Measurements from ENCODE around the gene CDK16. TPM values are rescaled to one million over a fixed set of nuclear protein-coding genes. Genes with fewer than 3 reads are reported as not detected.

Gene CDK16
- total RNA-seq, 1 experiment from 2014 or later = 168 TPM

DNA sequence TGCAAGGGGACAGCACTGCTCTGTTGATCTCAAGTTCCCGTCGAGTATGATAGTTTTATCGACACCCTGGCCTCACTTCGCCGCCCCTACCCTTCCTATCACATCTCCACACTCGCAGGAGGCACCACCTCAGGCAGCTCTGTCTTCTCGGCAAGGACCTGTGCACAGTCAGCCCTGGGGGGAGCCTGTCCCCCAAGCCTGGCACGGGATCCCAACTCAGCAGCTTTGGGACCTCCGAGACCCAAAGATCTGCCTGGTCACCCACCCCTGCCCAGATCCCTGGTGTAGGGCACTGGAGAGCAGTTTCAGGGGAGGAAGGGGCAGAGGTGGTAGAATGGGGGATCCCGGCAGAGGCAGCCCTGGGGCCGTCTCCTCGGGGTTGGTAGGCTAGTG lies 42.9 kb upstream of the CDK16 start:
- DNase-seq (ENCODE audit: low spot score) = no peak
- Histone ChIP-seq H3K27ac (ENCODE audit: low read depth, low read length, poor library complexity, severe bottlenecking) (no peak overlapping the region), H3K9me3 (ENCODE audit: low read depth, low read length, poor library complexity, severe bottlenecking) (no peaks in the 10 kb centered on the region), H3K27me3 (replicated peaks; ENCODE audit: insufficient read depth, low read depth, low read length, poor library complexity) (no peaks in the 10 kb centered on the region), H3K4me3 (ENCODE audit: low read depth, low read length, poor library complexity, severe bottlenecking) (no peak overlapping the region), H3K36me3 (ENCODE audit: insufficient read depth, low read length, poor library complexity, severe bottlenecking) (peaks cover 42% of the 10 kb centered on the region), H3K4me1 (ENCODE audit: insufficient read depth, low read length, poor library complexity, severe bottlenecking) (no peaks in the 10 kb centered on the region)
- TF ChIP-seq, protein P1, sequence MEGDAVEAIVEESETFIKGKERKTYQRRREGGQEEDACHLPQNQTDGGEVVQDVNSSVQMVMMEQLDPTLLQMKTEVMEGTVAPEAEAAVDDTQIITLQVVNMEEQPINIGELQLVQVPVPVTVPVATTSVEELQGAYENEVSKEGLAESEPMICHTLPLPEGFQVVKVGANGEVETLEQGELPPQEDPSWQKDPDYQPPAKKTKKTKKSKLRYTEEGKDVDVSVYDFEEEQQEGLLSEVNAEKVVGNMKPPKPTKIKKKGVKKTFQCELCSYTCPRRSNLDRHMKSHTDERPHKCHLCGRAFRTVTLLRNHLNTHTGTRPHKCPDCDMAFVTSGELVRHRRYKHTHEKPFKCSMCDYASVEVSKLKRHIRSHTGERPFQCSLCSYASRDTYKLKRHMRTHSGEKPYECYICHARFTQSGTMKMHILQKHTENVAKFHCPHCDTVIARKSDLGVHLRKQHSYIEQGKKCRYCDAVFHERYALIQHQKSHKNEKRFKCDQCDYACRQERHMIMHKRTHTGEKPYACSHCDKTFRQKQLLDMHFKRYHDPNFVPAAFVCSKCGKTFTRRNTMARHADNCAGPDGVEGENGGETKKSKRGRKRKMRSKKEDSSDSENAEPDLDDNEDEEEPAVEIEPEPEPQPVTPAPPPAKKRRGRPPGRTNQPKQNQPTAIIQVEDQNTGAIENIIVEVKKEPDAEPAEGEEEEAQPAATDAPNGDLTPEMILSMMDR (conservative IDR thresholded peaks at IDR 0.05; ENCODE audit: low read depth, low read length) = no peak
- TF ChIP-seq EZH2 (IDR thresholded peaks at IDR 0.05; ENCODE audit: borderline replicate concordance, low read depth, low read length, poor library complexity, severe bottlenecking) = no peak
- CTCF ChIA-PET = no interaction called here
- no TSS peak for BruUV-seq (replicated peaks)
- POLR2A ChIA-PET (ENCODE audit: low non-redundant PET) = no interaction called here
- intact Hi-C loops (cut with micrococcal nuclease; ENCODE audit: unreplicated experiment) = no loop called here

DNA sequence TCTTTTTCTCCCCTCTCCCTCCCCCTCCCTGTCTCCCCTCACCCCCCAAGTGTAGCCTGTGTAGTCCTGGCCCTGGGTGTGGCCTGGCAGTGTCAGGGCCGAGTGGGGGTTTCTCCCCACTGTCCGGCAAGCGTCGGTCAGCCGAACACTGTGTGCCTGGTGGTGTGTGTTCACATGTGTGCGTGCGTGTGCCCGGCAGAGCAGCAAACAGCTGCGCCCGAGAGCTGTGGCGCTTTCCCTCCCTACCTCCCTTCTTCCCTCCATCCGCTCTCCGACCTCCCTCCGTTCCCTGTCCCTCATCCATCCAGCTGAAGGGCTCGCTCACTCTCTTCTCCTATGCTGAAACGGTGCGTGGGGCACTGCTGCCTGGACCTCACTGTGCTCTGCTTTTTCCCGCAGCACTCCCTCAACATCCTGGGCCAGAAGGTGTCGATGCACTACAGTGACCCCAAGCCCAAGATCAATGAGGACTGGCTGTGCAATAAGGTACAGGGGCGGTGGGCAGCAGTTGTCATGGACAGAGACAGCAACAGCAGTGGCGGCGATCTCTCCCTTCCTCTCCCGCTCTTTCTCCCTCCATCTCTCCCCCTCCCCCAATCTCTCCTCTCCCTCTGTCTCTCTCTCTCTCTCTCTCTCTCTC lies 42.3 kb upstream of the CDK16 start:
- no peak overlapping the region for H3K4me3 ChIP-seq (ENCODE audit: low read depth, low read length, poor library complexity, severe bottlenecking)
- TF ChIP-seq, protein P1 (conservative IDR thresholded peaks at IDR 0.05; ENCODE audit: low read depth, low read length) = no peak
- TF ChIP-seq EZH2 (IDR thresholded peaks at IDR 0.05; ENCODE audit: borderline replicate concordance, low read depth, low read length, poor library complexity, severe bottlenecking) = no peak
- H3K27me3 ChIP-seq (replicated peaks; ENCODE audit: insufficient read depth, low read depth, low read length, poor library complexity) = no peaks in the 10 kb centered on the region
- CTCF ChIA-PET = no interaction called here
- no peak for DNase-seq (ENCODE audit: low spot score)
- BruUV-seq (replicated peaks) = no TSS peak
- intact Hi-C loops (cut with micrococcal nuclease; ENCODE audit: unreplicated experiment) = no loop called here
- H3K27ac ChIP-seq (ENCODE audit: low read depth, low read length, poor library complexity, severe bottlenecking) = no peak overlapping the region
- H3K9me3 ChIP-seq (ENCODE audit: low read depth, low read length, poor library complexity, severe bottlenecking) = no peaks in the 10 kb centered on the region
- no peaks in the 10 kb centered on the region for H3K4me1 ChIP-seq (ENCODE audit: insufficient read depth, low read length, poor library complexity, severe bottlenecking)
- H3K36me3 ChIP-seq (ENCODE audit: insufficient read depth, low read length, poor library complexity, severe bottlenecking) = peaks cover 44% of the 10 kb centered on the region
- POLR2A ChIA-PET (ENCODE audit: low non-redundant PET) = no interaction called here

DNA sequence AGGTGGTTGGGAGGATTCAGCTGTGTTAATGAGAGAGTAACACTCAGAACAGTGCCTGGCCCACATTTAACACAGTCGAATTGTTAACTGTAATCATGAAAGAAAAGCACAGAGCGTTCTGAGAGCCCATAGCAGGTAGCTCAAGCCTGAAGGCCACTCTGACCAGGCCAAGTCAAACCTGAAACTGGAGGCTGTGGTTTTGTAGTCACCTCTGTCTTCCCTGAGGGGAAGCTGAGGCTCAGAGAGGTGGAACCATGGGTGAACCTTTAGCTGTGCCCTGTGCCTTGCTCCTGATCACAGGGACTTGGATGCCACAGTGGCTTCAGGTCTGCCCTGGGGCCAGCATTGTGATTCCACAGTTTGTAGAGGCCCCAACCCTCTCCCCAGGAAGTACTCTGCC lies 41.4 kb upstream of the CDK16 start:
- intact Hi-C loops (cut with micrococcal nuclease; ENCODE audit: unreplicated experiment) = no loop called here
- no TSS peak for BruUV-seq (replicated peaks)
- CTCF ChIA-PET = no interaction called here
- H3K27ac ChIP-seq (ENCODE audit: low read depth, low read length, poor library complexity, severe bottlenecking) = no peak overlapping the region
- peaks cover 53% of the 10 kb centered on the region for H3K36me3 ChIP-seq (ENCODE audit: insufficient read depth, low read length, poor library complexity, severe bottlenecking)
- H3K9me3 ChIP-seq (ENCODE audit: low read depth, low read length, poor library complexity, severe bottlenecking) = no peaks in the 10 kb centered on the region
- no peak overlapping the region for H3K4me3 ChIP-seq (ENCODE audit: low read depth, low read length, poor library complexity, severe bottlenecking)
- H3K27me3 ChIP-seq (replicated peaks; ENCODE audit: insufficient read depth, low read depth, low read length, poor library complexity) = no peaks in the 10 kb centered on the region
- POLR2A ChIA-PET (ENCODE audit: low non-redundant PET) = no interaction called here
- no peaks in the 10 kb centered on the region for H3K4me1 ChIP-seq (ENCODE audit: insufficient read depth, low read length, poor library complexity, severe bottlenecking)
- no peak for DNase-seq (ENCODE audit: low spot score)
- TF ChIP-seq EZH2 (IDR thresholded peaks at IDR 0.05; ENCODE audit: borderline replicate concordance, low read depth, low read length, poor library complexity, severe bottlenecking) = no peak
- TF ChIP-seq, protein P1 (conservative IDR thresholded peaks at IDR 0.05; ENCODE audit: low read depth, low read length) = no peak
